Measurements from ENCODE around the gene IRF6.

Gene IRF6

GRCh38 chr1:209761011-209761635, 44.8 kb downstream of the IRF6 start:
- no peak for DNase-seq (ENCODE audit: low read depth, low spot score)

DNA sequence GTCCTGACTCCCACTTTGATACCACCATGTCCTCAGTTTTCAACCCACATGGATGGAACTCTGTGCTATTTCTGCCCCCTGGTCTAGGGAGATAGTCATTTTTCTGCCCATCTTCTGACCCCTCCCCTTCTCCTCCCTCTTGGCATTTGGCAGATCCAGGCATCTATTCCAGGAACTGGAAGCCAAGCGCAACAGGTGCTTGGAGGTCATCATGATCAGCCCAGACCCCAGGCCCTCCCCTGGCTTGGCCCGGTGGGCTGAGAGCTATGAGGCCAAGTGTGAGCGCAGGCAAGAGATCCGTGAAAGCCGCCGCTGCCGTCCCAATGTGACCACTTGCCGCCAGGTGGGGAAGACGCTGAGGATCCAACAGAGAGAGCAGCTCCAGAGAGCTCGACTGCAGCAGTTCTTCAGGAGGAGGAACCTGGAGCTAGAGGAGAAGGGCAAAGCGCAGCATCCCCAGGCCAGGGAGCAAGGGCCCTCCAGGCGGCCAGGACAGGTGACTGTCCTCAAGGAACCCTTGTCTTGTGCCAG, 46.0 kb downstream of the IRF6 start:
- DNase-seq (ENCODE audit: low read depth, low spot score) = no peak

DNA sequence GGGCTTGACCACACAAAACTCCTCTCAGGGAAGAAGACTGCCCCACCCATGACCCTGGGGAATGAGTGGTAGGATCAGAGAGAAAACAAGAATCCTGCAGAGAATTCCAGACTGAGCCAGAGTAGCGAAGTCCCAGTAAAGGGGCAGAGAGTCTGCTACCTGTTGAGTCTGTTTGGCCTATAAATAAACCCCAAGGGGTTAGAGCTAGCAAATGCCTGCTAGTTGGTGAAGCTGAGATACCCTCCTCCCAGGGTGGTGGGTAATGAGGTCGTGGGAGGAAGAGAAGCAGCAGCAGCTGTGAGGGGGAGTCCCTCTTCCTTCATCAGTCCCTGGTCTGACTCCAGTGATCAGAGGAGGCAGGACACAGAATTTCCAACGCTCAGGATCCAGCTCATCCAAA, 47.5 kb downstream of the IRF6 start:
- DNase-seq (ENCODE audit: low read depth, low spot score) = no peak

GRCh38 chr1:209756615-209757445, 49.1 kb downstream of the IRF6 start:
- DNase-seq (ENCODE audit: low read depth, low spot score) = no peak

DNA sequence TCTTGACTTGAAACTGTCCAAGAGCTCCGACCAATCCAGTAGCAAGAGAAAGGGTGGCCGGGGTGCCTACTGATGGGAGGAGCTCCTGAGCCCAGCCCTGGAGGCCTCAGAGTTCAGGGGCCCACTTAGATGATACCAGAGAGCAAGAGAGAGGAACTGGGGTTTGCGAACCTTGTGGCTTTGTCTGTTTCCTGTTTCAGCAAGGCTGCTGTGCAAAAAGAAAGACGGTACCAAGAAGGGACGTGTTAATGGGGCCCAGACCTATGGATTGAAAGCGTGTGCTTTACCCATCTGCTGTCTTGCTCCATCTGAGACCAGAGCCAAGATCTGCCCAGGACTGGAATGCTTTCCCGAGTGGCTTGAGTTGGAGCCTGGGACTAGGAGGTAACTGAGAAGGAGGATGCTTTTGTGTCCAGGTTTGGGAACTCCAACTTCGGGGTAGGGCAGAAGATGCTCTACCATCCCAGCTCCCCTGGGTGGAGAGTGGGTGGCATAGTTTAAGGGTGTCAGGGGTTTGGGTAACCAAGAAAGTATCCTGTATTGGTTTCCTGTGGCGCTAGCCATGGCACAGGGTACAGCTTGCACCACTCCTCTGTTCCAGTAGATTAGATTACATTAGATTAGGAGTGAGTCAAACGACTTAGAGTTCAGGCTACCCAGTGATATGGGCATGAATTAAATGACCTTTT, 49.9 kb downstream of the IRF6 start, which contains the start of gene TRAF3IP3:
TRAF3IP3 (plus strand) TSS at position 128 of the 689 bp plus-strand sequence. CDS start 3,987 bp downstream, outside the sequence.
- no peak for DNase-seq (ENCODE audit: low read depth, low spot score)

- DNase-seq (ENCODE audit: low read depth, low spot score) = no peak
Observed at GRCh38 chr1:209755256-209755655, 50.7 kb downstream of the IRF6 start.

- DNase-seq (ENCODE audit: low read depth, low spot score) = no peak
Observed at GRCh38 chr1:209752890-209753289, 53.1 kb downstream of the IRF6 start.

DNA sequence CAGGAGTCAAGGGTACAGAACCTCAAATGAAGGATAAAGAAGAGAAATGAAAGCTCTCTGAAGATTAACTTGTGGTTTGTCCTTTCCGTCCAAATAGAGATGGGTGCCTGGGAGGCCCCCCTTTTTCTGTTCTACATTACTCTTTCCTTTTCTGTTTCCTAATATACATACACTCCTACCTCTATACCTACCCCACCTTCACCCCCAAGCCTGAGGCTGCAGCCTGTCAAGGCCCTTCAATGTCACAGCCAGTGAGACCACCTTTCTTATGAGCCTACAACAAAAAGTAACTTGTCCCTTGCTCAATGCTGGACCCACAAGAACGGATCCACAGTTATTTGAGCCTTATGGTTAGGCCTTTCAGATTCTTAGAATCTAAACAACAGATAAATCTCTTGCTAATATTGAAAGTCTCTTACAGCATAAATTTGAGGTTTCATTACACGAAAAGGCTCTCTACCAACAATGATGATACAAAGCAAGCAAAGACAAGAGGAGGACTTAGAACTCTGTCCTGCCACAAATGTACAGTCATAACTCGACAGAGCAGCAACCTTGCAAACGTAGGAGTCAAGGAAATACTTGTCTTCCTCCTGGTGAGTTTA, 54.2 kb downstream of the IRF6 start:
- DNase-seq (ENCODE audit: low read depth, low spot score) = no peak

GRCh38 chr1:209749670-209750323, 56.1 kb downstream of the IRF6 start:
- no peak for DNase-seq (ENCODE audit: low read depth, low spot score)

DNA sequence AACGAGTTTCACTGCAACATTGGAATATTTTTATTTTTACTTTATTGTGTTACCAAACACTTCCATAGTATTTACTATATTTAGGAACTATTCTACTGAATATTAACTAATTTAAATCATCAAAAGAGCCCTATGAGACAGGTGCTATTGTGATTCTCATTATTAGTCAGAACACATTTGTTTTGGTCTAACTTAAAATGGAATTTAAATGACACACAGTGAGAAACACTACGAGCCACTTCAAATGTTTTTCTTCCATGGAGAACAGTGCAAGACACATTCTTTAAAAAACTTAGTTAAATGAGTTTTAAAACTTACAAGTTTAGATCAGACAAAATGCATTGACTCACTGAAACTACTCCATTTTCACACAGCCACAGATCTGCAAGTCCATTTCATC, 56.7 kb downstream of the IRF6 start:
- DNase-seq (ENCODE audit: low read depth, low spot score) = no peak

DNA sequence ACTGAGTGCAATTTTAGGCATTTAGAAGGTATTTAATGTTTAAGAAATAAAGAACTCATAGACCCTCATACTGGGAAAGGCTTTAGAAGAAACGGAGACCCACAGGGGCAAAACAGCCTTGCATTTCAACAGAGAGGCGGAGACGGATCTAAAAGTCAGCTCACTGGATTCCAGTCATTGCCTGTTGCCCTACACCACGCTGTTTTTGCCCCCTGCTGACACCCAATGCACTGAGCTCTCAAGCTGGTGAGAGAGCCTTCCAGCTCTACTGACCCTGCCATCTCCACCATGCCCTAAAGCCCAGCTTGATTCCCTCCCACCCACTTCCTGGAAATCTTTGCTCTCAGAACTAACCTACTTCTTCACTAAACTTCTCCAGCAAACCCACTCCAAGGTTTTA, 57.3 kb downstream of the IRF6 start:
- no peak for DNase-seq (ENCODE audit: low read depth, low spot score)

GRCh38 chr1:209747580-209748262, 58.2 kb downstream of the IRF6 start:
- DNase-seq (ENCODE audit: low read depth, low spot score) = peak; percentile 60

DNA sequence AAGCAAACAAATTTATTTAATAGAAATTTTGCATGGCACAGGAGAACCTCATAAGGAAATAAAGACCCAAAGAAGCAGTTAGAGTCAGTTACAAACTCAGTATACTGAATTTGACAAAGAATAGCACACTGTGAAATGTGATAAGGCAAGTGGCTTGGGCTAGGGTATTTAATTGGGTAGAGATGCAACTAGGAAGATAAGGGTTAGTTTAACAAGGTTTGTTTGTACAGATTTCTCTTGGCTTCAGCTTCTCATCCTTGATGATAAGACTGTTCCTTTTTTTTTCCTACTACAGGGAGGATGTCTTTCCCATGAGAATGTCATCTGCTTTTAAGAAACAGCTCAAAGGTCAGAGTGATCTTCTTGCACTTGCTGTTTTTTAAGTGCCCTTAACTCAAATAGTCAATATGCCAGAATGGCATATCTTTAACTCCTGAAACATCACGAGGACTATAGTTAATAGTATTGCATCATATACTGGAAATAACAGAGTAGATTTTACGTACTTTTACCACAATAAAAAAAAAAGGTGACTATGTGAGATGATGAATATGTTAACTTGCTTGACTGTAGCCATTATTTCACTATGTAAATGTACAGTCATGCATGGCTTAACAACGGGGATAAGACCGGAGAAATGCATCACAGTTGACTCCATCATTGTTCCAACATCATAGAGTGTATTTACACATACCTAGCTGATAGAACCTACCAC, 59.3 kb downstream of the IRF6 start:
- DNase-seq (ENCODE audit: low read depth, low spot score) = no peak

DNA sequence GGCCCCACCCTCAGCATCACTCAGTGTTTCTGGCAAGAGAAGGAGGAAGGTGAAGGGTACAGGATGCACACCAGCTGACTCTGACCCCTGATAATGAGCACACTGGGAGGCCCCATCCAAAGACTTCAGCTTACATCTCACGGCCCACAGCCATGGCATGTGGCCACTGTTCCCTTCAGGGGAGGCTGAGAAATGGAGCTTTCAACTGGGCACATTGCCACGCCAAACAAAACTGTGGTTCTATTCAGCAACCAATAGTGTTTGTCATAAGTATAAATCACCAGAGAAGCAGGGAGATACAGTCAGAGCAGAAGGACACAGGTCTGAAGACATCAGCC, 62.8 kb downstream of the IRF6 start:
- peak; percentile 93 for DNase-seq (ENCODE audit: low read depth, low spot score)

GRCh38 chr1:209742409-209743144, 63.4 kb downstream of the IRF6 start:
- peak; percentile 40 for DNase-seq (ENCODE audit: low read depth, low spot score)

DNA sequence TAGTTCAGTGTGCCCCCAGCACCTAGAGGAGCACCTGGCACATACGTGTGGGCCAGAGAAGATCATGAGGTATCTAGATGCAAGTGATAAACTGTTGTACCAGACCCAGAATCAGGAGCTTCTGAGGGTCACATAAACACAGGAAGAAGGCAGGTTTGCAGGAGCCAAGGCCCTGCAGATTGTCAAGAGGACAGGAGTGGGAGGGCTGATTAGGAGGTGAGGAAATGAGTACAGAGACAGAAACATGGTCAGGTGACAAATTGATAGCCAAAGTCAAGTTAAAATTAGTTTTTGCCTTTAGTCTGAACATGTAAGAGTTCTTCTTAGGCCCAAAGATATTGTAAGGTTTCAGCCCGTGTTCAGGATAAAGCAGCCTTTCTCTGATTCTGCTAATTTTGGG, 64.1 kb downstream of the IRF6 start:
- DNase-seq (ENCODE audit: low read depth, low spot score) = no peak

GRCh38 chr1:209741193-209741592, 64.7 kb downstream of the IRF6 start:
- no peak for DNase-seq (ENCODE audit: low read depth, low spot score)

GRCh38 chr1:209738270-209738669, 67.7 kb downstream of the IRF6 start:
- DNase-seq (ENCODE audit: low read depth, low spot score) = no peak

DNA sequence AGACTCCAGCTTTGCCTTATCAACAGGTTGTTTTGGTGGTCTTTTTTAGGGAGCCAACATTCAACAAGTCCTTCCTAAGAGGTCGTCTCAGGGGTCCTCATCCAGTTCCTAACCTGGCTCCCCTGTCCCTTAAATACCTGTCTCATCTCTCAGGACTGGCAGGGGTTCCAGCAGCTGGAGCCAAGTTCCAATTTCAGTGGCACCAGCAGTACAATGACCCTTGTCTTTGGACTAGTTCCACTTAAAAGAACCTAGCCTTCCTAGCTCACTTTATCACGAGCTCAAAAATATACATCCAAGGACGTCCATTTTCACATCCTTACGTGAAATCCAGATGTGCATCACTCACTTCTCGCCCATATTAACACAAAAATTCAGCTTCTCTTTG, 68.8 kb downstream of the IRF6 start:
- DNase-seq (ENCODE audit: low read depth, low spot score) = no peak
